DOHH2 (cell line): ENCODE data around the gene FAM107A.

Experiments used
- EZH2phosphoT487 ChIP-seq: fragments of 200-600 bp; sonication (generic); IDR thresholded peaks from 2 replicates; pipeline ENCODE4 v1.6.1; 2017; ENCODE audit warnings: borderline replicate concordance, mild to moderate bottlenecking, antibody characterized with exemption, low read length, moderate library complexity, mixed read lengths
- TF ChIP-seq, protein P1 (sequence below): fragments of 200-600 bp; sonication (generic); IDR thresholded peaks from one replicate; pipeline ENCODE4 v1.5.1; 2014; ENCODE audit warnings: antibody characterized with exemption, mild to moderate bottlenecking, low read depth, low read length; ENCODE audit not compliant: poor library complexity, severe bottlenecking

GRCh38 chr3:58612830-58613229 is 35.6 kb upstream of the FAM107A start:
- TF ChIP-seq, protein P1, sequence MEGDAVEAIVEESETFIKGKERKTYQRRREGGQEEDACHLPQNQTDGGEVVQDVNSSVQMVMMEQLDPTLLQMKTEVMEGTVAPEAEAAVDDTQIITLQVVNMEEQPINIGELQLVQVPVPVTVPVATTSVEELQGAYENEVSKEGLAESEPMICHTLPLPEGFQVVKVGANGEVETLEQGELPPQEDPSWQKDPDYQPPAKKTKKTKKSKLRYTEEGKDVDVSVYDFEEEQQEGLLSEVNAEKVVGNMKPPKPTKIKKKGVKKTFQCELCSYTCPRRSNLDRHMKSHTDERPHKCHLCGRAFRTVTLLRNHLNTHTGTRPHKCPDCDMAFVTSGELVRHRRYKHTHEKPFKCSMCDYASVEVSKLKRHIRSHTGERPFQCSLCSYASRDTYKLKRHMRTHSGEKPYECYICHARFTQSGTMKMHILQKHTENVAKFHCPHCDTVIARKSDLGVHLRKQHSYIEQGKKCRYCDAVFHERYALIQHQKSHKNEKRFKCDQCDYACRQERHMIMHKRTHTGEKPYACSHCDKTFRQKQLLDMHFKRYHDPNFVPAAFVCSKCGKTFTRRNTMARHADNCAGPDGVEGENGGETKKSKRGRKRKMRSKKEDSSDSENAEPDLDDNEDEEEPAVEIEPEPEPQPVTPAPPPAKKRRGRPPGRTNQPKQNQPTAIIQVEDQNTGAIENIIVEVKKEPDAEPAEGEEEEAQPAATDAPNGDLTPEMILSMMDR, result no peak
- no peak for TF ChIP-seq EZH2phosphoT487
